ENCODE data around the gene IPO13. TPM values are rescaled to one million over a fixed set of nuclear protein-coding genes. Genes with fewer than 3 reads are reported as not detected.

Gene IPO13
- polyA plus RNA-seq, 3 donors = 10.1 to 20.4 (median 10.6) TPM

DNA sequence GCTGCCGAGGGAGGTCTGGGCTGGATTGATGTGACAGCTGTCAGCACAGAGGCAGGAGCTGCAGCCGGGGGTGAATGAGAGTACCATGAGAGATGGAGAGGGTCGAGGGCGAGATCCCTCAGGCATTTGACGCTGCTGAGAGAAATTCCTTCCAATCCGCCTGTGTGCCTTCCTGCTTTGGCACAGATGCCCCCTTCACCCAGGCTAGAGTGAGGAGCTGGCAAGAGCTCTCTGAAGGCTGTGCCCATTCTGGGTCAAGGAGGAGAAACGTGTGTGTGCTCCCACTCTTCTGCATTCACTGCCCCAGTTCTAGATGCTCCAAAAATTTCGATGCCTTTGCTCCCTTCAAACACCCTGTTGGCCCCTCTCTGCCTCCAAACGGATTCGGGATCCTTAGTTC lies 8.4 kb upstream of the IPO13 start:
- H3K4me3 Mint-ChIP-seq = no peak overlapping the region
- Histone ChIP-seq H3K27ac (ENCODE audit: low read depth in 1 of 2, low read length in 2 of 2) (no peak overlapping the region), H3K9ac (ENCODE audit: insufficient read depth, low read length, poor library complexity, severe bottlenecking) (no peak overlapping the region), H3K4me1 (ENCODE audit: control insufficient read depth in 1 of 2, insufficient read depth in 2 of 2, low read length in 2 of 2) (peaks cover 30 to 33% of the 10 kb centered on the region in 2 donors), H3K79me2 (ENCODE audit: insufficient read depth, low read length) (peaks cover 13% of the 10 kb centered on the region), H3K9me3 (replicated peaks in 1 of 2; ENCODE audit: control insufficient read depth in 1 of 2, insufficient read depth in 1 of 2, low read length in 2 of 2) (no peaks in the 10 kb centered on the region), H3K4me2 (replicated peaks; ENCODE audit: extremely low read depth, low read length, poor library complexity, severe bottlenecking) (no peak overlapping the region), H3K4me3 (replicated peaks in 1 of 3; ENCODE audit: low read depth in 2 of 3, low read length in 3 of 3) (no peak overlapping the region), H3K27me3 (ENCODE audit: control insufficient read depth in 2 of 2, insufficient read depth in 2 of 2, low read length in 2 of 2) (peaks cover 0 to under 1% of the 10 kb centered on the region in 2 donors), H4K20me1 (ENCODE audit: insufficient read depth, low read length) (no peaks in the 10 kb centered on the region), H3K36me3 (replicated peaks in 1 of 2; ENCODE audit: control insufficient read depth in 1 of 2, insufficient read depth in 2 of 2, low read length in 2 of 2) (no peaks in the 10 kb centered on the region), H2AFZ (ENCODE audit: insufficient read depth, low read depth, low read length, poor library complexity, severe bottlenecking) (no peak overlapping the region)
- 97% methylated on average over 10 of the region's 10 CpGs for WGBS (ENCODE audit: insufficient coverage)
- H3K27ac Mint-ChIP-seq = no peak overlapping the region
- peaks cover 41% of the 10 kb centered on the region for H3K4me1 Mint-ChIP-seq
- DNase-seq = no peak
- H3K27me3 Mint-ChIP-seq (ENCODE audit: low read depth in 3 of 3) = peaks cover 2 to 15% (median 5%) of the 10 kb centered on the region in 3 donors
- intact Hi-C loops (cut with micrococcal nuclease) = loop anchor here in 1 of 2 donors (10.0 kb wide), 1 partner anchor 404 kb away; the partner anchor contains the start of gene PTPRF
- H3K36me3 Mint-ChIP-seq = peaks cover 0 to 4% of the 10 kb centered on the region in 2 donors
- H3K9me3 Mint-ChIP-seq = no peaks in the 10 kb centered on the region
- no peak for TF ChIP-seq CTCF (IDR thresholded peaks at IDR 0.05)

DNA sequence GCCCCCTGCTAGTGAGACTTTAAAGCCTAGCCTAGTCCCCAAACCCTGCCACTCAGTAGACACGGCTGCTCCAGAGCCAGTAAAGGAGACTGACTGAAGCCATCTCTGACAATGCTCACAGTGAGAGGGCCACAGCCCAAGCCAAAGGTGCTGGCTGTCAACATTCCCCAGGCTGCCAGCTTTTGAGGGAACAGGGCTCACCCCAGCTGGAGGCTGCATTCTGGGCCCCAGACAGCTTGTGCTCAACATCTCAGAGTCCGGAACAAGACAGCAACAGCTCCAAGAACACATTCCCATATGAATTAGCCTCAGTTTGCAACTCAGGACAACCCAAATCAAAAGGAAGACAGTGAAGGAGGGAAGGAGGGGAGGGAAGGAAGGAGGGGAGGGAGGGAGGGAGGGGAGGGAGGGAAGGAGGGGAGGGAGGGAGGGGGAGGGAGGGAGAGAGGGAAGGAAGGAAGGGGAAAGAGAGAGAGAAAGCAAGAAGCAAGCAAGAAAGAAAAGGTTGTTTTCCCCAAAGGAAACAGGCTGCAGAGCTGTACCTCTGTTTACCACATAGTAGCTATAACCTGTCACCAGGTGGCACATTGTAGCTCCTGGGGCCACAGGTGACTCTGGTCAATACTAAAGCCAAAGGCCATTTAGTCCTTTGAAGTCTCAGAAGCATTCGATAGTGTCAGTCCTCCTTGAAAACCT lies 7.7 kb upstream of the IPO13 start:
- Mint-ChIP-seq H3K4me3 (peak overlapping the region in 1 of 2 donors; percentile 52), H3K27ac (no peak overlapping the region), H3K9me3 (no peaks in the 10 kb centered on the region), H3K36me3 (peaks cover 0 to 4% of the 10 kb centered on the region in 2 donors), H3K4me1 (peaks cover 38% of the 10 kb centered on the region), H3K27me3 (ENCODE audit: low read depth in 3 of 3) (peaks cover 2 to 10% (median 5%) of the 10 kb centered on the region in 3 donors)
- Histone ChIP-seq H3K27ac (ENCODE audit: low read depth in 1 of 2, low read length in 2 of 2) (no peak overlapping the region), H3K79me2 (ENCODE audit: insufficient read depth, low read length) (peaks cover 13% of the 10 kb centered on the region), H3K4me2 (replicated peaks; ENCODE audit: extremely low read depth, low read length, poor library complexity, severe bottlenecking) (no peak overlapping the region), H3K27me3 (ENCODE audit: control insufficient read depth in 2 of 2, insufficient read depth in 2 of 2, low read length in 2 of 2) (no peaks in the 10 kb centered on the region), H3K36me3 (replicated peaks in 1 of 2; ENCODE audit: control insufficient read depth in 1 of 2, insufficient read depth in 2 of 2, low read length in 2 of 2) (no peaks in the 10 kb centered on the region), H4K20me1 (ENCODE audit: insufficient read depth, low read length) (no peaks in the 10 kb centered on the region), H3K4me3 (replicated peaks in 1 of 3; ENCODE audit: low read depth in 2 of 3, low read length in 3 of 3) (no peak overlapping the region), H3K9me3 (replicated peaks in 1 of 2; ENCODE audit: control insufficient read depth in 1 of 2, insufficient read depth in 1 of 2, low read length in 2 of 2) (no peaks in the 10 kb centered on the region), H2AFZ (ENCODE audit: insufficient read depth, low read depth, low read length, poor library complexity, severe bottlenecking) (no peak overlapping the region), H3K4me1 (ENCODE audit: control insufficient read depth in 1 of 2, insufficient read depth in 2 of 2, low read length in 2 of 2) (peaks cover 23 to 27% of the 10 kb centered on the region in 2 donors), H3K9ac (ENCODE audit: insufficient read depth, low read length, poor library complexity, severe bottlenecking) (no peak overlapping the region)
- 95% methylated on average over 3 of the region's 3 CpGs for WGBS (ENCODE audit: insufficient coverage)
- no peak for DNase-seq
- no peak for TF ChIP-seq CTCF (IDR thresholded peaks at IDR 0.05)
- intact Hi-C loops (cut with micrococcal nuclease) = loop anchor here in 1 of 2 donors (10.0 kb wide), 1 partner anchor 404 kb away; the partner anchor contains the start of gene PTPRF

All from CD14-positive monocyte (primary cell).